Effector CD4-positive, alpha-beta T cell (primary cell): ENCODE measurements around the gene SIRPB2.
"Not testable (repeated sequence)": the region's sequence is repeated elsewhere in the genome, so short reads cannot be mapped to it uniquely, and the experiment has no call there.

ENCODE experiments used
- DNase-seq: peaks from one replicate; pipeline ENCODE4 v3.0.0-alpha.2; 2020

Gene SIRPB2

DNA sequence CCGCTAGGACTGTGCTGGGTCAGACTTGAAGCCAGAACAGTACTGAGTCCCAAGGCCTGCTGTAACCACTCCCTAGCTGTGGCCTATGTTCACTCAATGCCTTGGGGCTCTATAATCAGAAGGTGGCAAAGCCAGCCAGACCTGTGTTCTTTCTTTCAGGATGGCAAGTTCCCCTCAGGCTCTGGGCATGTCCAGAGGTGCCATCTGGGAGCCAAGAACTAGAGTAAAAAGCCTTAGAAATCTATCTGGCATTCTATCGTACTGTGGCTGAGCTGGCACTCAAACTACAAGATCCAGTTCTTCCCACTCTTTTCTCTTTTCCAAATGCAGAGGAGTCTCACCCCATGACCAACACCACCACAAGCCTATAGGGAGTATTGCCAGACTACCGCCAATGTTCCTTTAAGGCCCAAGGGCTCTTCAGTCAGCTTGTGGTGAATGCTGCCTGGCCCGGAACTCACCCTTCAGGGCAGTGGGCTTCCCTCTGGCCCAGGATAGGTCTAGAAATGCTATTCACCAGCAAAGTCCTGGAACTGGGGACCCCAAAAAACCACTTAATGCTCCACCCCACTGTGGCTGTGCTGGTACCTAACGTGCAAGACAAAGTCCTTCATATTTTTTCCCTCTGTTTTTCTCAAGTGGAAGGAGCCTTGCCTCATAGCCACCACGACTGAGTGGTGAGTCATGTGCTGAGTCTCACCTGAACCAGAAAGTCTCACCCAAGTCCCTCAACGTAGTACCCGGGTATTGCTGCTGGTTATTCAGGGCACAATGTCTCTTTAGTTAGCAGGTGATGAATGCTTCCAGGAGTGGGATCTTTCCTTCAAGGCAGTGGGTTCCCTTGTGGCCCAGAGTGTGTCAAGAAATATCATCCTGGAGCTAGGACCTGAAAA lies 8.6 kb upstream of the SIRPB2 start:
- no peak for DNase-seq

DNA sequence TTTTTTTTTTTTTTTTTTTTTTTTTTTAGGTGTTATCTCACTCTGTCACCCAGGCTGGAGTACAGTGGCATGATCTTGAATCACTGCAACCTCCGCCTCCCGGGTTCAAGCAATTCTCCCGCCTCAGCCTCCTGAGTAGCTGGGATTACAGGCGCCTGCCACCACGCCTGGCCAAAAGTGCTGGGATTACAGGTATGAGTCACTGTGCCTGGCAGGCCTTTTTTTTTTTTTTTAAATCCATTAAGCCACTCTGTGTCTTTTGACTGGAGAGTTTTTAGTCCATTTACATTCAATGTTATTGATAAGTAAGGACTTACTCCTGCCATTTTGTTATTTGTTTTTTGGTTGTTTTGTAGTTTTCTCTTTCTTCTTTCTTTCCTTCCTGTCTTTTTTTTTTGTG lies 6.2 kb upstream of the SIRPB2 start:
- not testable (repeated sequence) for DNase-seq

DNA sequence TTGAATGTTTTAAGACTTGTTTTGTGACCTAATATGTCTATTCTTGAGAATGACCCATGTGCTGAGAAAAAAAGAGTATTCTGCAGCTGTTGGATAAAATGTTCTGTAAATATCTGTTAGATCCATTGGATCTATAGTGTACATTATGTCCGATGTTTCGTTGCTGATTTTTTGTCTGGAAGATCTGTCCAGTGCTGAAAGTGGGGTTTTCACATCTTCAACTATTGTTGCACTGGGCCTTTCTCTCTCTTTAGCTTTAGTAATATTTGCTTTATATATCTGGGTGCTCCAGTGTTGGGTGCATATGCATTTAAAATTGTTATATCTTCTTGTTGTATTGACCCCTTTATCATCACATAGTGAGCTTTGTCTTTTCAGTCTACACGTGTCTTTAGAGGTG lies 5.7 kb upstream of the SIRPB2 start:
- no peak for DNase-seq

DNA sequence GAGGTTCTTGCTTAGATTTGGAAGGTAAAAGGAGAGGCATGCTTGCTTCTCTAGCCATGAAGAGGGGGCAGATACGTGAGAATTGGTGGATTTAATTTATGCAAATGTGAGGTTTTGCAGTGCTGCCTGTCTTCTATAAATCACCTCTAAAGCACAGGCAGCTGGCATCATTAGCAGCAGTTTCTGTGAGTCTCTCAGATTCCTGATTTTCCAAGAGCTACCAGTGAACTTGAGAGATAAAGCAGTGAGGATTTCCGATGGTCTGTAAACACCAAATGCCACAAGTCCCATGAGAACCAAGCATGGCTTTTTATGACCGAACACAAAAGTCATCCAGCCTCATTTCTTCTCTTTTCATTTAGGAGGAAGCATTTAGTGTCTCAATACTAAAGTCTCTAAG lies 3.2 kb upstream of the SIRPB2 start:
- no peak for DNase-seq

DNA sequence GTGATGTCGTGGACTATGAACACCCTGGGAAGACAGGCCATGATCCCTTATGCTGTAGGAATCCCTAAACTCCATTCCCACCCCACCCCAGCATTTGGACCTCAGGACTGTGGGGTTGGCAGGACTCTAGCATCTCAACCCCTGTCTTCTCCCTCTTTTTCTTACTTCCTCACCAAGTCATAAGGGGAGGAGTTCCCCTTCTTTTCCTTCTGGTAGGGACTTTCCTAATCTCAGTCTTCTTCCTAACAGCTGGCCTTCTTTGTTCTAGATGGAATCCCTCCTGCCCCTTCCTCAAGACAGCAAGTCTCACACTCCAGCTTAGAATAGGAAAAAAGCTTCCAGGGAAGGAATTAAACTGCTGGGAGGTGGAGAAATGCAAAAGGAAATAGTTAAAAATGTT lies 2.3 kb upstream of the SIRPB2 start:
- DNase-seq, result no peak

DNA sequence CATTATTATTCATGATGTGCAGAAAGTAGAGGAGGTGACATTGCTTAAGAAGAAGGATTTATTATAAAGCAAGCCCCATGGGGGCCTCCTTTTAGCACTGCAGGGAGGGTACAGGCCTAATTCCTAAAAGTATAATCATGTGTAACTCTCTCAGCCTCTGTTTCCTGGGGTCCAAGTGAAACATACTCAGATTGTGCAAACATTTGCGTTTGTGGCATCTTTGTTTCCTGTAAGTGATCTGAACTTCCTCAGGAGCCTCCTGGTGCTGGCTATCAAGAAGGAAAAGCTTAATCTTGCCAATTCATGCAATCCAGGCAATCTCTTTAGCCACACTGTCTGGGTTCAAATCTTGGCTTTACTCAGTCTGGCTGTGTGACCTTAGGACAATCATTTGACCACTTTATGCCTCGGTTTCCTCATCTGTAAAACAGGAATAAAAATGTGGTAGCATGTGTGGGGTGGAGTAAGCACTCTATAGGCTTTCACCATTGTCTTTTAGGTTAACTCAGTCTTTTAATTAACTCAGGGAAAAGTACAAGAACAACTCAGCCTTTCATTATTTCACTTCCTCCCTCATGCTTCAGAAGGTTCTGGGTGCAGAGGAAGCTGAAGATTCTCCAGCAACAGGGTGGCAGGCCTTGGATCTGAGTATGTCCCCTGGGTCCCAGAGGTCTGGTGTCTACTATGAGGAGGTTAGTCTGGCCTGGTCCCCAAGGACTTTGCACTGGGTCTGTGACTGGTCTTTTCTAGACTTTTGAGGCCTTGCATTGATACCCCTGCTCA lies 831 bp upstream of the SIRPB2 start:
- no peak for DNase-seq

DNA sequence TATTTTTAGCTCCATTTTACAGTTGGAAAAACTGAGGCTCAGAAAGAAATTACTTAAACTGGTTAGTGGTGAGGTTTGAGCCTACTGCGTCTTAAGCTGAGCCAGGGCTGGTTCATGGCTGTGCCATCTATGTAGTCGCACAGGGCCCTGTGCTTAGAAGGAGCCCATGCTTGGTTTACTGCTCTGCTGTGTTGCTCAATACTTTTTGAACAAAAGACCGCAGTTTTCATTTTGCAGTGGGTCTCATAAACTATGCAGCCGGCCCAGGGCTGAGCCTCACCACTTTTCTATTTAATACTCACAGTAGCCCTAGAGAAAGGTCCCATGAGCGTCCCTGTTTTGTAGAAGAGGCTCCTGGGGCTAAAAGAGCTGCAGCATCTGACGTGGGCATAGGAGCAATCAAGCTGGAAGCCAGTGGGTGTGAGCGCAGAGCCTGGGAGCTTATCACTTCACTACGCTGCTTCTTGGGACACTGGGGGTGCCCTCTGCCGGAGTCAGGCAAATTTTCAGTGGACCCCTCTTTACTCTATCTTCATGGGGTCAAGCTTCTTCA lies 501 bp downstream of the SIRPB2 start:
- DNase-seq, result no peak

DNA sequence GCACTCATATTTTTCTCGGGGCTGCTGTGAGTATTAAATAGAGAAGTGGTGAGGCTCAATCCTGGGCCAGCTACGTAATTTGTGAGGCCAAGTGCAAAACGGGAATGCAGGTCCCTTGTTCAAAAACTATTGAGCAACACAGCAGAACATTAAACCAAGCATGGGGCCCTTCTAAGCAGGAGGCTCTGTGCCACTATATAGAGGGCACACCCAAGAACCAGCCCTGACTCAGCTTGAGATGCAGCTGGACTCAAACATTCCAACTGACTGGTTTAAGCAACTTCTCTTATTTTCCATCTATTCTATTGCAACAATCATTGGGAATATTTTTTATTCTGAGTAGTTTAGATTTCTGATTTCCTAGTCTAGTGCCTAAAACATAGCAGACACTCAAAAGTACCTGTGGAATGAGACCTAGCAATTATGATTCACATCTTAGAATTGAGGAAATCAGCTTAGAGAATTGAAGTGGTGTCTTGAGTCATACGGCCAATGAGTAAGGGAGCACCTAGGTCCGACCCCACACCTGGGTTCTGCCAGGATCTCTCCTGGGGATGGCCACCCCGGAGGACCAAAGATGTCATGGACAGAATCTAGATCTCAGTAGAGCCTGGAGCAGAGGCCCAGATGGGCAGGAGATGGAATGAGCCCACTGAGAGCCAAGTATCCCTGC lies 1.3 kb downstream of the SIRPB2 start:
- DNase-seq, result no peak

DNA sequence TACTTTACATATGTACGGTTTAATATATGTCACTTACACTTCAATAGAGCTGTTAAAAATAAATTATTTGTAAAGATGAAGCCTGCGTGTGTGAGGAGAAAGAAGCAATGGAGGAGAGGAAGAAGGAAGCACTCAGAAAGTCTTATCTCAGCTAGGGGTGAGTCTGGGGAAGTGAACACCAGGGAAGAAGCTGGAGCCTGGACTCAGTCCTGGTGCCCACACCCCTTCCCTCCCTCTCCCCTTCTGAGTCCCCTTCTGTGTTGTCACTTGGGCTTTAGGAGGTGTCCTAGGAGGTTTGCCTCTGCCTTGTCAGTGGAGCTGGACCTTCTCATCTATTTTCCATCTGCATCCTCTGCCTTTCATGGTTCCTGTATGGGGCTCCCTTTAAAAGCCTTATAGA lies 1.9 kb downstream of the SIRPB2 start:
- DNase-seq, result no peak

DNA sequence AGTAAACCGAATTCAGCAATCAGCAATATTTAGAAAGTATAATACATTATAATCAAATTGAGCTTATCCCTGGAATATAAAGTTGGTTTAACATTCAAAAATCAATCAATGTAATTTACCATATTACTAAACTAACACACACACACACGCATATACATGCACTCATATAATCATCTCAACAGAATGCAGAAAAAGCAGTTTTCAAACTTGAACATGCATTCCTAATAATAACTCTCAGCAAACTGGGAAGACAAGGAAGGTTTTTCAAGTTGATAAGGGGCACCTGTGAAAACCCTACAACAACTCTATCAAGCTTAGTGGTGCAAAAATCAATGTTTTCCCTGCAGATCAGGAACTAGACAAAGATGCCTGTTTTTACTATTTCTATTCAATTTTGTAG lies 4.7 kb downstream of the SIRPB2 start:
- no peak for DNase-seq

DNA sequence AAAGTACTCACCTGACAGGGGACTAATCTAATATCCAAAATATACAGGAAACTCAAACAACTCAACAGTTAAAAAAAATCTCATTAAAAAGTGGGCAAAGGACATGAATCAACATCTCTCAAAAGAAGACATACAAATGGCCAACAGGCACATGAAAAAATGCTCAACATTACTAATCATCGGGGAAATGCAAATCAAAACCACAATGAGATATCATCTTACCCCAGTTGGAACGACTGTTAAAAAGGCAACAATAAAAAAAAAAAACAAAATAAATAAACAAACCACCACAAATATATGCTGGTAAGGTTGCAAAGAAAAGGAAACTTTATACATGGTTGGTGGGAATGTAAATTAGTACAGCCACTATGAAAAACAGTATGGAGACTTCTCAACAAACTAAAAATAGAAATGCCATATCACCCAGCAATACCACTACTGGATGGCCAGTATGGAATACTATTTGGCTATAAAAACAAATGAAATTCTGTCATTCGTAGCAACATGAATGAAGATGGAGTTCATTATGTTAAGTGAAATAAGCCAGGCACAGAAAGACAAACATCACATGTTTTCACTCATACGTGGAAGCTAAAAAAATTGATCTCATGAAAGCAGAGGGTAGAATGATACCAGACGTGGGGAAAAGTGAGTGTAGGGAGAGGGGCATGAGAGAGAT lies 6.6 kb downstream of the SIRPB2 start:
- DNase-seq, result no peak

DNA sequence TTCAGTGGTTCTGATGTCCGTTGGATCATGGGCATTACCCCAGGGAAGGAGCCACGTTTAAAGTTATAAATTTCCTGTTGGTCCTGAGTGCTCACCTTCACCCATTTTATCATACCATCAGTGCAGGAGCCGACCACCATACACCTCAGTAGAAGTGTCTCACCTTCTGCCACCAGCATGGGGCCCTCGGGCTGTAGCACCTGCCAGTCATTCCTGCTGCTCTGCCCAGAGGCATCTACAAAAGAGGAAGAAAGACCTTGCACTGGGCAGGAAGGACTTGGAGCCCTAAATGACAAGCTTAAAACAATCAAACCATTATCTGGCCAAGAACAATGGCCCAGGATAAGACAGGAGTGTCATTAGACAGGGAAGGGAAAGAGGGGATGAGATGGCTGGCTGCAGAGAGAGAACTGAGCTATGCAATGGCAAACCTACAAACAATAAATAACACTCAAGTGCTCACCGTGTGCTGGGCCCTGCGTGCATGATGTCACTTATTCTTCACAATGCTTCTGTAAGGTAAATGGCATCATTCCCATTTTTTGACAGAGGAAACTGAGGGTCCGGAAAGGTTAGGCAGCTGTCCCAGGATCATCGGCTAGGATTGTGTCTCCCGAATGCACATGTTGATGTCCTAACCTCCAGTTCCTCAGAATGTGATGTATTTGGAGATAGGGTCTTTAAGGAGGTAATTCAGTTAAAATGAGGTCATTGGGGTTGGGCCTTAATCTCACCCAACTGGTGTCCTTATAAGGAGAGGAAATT lies 11.2 kb downstream of the SIRPB2 start:
- no peak for DNase-seq

DNA sequence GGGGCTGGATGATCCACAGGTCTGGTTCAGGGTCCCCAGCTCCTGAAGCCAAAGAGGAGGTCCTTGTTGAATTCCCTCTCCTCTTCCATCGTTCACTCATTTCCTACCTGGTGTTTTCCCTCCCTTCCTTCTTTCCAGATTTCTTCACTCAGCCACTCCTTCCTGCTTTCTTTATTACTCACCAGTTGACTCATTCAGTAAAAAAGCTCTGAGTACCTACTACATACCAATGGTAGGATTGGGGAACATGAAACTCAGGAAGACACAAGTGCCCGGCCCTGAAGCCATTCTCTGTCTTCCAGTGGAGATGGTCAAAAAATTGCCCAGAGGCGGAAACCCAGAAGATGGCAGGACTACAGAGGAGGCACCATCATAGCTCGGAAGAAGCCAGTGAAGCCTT lies 12.7 kb downstream of the SIRPB2 start:
- no peak for DNase-seq

DNA sequence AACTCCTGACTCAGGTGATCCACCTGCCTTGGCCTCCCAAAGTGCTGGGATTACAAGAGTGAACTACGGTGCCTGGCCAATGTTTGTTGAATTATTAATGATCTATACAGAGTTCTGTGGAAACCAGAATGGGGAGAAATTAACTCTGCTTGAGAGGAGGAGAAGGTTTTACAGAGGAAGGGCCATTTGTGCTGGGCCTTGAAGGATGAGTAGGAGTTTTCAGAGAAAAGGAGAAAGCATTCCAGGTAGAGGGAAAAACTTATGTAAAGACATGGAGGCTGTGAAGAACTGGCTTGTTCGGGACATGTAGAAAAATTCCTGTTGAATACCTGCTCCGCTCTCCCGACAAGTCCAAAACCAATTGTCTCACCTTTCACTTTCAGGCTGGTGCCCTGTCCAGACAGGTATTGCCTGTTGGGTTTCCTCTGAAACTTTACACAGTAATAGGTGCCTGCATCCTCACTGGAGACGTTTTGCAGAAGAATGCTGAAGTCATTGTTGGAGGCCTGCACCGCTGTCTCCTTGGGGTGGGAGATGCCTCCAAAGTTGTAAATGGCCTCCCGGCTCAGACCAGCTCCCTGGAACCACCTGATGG lies 13.2 kb downstream of the SIRPB2 start:
- no peak for DNase-seq

DNA sequence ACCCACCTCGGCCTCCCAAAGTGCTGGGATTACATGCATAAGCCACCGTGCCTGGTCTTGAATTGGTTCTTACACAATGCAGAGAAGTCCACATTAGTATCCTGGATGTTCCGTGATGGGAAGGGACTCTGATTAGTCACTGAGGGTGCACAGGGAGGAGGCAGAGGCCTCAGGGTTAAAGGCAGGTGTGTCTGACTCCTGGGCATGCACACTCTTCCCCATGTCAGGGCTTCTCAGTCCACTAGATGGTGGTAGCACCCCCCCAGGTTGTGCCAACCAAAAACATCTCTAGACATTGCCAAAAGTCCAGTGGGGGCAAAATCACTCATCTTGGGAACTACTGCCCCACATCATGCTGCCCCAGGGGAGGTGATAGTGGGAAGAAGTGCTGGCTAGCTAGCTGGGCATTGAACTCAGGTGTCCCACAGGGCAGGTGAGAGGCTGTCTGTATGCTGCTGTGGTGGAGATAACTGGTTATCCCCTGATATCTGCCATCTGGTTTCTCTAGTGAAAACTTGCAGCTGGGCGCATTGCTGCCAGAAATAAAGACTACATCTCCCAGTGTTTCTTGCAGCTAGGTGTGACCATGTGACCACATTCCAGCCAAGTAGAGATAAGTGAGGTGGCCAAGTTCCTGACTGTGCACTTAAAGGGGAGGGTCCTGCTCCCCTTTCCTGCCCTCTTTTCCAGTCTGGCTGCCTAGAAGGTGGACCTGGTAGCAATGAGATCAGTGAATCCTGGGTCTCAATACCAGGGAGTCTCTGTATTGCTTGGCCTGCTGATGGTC lies 16.2 kb downstream of the SIRPB2 start:
- no peak for DNase-seq

DNA sequence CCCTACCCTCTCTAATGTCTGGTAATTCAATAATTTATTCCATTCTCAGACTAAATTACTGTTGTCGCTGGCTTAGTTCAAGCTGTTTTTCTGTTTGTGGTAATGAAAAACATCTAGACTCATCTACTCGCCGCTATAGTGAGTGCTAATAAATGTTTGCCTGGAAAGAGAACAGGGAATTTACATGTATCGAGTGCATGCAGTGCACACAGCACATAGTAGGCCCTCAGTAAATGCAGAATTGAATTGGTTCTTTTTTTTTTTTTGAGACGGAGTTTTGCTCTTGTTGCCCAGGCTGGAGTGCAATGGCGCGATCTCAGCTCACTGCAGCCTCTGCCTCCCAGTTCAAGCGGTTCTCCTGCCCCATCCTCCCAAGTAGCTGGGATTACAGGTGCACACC lies 16.9 kb downstream of the SIRPB2 start:
- no peak for DNase-seq

DNA sequence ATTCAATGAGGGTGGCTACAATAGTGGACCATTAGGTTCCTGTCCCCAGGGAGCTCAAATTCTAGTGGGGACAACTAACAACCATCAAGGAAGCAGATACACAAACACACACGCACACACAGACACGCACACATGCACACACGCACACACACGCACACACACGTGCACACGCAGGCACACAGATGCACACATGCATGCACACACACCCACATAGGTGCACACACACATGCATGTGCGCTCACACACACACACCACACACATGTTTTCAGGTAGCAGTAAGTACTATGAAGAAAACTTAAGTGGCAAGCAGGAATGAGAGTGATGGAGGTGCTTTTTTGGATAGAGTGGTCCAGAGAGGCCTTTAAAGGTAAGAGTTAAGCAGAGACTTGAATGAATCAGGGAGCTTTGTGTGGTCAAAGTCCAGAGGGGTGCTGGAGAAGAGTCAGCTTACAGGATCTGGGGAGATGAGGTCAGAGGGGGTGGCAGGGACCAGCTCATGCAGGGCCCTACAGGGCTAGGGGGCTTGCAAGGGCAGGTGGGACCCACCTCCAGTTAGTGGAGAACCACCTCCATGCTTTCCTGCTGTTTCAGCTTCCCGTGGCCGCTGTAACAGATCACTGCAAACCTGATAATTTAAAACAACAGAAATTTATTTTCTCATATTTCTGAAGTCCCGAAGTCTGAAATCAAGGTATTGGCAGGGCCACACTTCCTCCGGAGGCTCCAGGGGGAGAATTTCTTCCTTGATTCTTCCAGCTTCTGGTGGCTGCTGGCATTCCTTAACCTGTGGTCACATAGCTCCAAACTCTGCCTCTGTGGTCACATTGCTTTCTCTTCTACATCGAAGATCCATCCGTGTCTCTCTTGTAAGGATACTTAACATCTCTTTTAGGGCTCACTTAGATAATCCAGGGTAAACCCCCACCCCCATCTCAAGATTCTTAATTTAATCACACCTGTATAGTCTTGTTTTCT lies 17.7 kb downstream of the SIRPB2 start:
- DNase-seq, result no peak

DNA sequence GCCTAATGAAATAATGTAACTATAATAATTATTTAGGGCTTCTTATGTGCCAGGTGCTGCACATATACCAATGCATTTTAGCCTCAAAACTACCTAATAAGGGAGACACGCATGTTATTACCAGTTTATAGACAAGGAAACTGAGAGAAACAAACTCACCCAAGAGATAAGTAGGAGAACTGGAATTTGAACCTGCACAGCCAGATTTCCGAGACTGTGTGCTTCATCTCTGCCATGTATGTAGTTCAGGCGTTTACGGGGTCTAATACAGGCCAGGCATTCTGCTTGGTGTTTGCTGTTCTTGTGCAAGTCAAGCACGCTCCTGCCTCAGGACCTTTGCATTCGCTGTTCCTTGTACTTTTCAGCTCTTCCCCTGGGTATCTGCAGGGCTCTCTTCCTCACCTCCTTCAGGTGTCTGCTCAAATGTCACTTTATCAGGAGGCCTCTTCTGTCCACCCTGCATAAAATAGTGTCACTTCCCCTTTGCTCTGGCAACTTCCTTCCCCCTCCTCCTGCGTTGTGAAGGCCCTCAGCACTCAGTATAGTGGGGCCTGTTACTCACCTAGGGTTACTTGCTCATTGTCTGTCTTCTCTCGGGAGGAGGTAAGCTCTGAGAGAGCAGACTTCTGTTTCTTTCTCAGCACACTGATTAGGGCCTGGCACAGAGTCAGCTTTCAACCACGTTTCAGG lies 18.5 kb downstream of the SIRPB2 start:
- no peak for DNase-seq

DNA sequence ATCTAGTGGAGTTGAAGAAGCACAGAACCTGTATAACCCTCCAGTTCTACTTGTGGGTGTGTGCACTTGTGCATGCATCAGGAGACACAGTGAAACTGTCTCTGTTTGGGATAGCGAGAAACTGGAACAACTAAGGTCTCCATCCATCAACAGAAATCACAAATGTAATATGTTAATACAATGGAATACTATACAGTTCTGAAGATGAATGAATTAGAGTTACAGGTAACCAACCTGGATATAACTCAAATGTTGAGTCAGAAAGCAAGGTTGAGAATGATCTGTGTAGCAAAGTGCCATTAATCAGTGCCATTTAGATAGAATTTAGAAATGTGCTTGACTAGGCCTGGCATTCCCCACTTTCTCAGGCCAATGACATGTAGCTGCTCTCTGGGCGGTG lies 20.0 kb downstream of the SIRPB2 start:
- DNase-seq, result no peak
